ENCODE data around the gene NUDT3.

GRCh38 chr6:34275128-34275804 lies 117.2 kb downstream of the NUDT3 start:
- TF ChIP-seq, protein P1, sequence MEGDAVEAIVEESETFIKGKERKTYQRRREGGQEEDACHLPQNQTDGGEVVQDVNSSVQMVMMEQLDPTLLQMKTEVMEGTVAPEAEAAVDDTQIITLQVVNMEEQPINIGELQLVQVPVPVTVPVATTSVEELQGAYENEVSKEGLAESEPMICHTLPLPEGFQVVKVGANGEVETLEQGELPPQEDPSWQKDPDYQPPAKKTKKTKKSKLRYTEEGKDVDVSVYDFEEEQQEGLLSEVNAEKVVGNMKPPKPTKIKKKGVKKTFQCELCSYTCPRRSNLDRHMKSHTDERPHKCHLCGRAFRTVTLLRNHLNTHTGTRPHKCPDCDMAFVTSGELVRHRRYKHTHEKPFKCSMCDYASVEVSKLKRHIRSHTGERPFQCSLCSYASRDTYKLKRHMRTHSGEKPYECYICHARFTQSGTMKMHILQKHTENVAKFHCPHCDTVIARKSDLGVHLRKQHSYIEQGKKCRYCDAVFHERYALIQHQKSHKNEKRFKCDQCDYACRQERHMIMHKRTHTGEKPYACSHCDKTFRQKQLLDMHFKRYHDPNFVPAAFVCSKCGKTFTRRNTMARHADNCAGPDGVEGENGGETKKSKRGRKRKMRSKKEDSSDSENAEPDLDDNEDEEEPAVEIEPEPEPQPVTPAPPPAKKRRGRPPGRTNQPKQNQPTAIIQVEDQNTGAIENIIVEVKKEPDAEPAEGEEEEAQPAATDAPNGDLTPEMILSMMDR (IDR thresholded peaks at IDR 0.05), result no peak
- no peak for TF ChIP-seq POLR2A (IDR thresholded peaks at IDR 0.05)
- TF ChIP-seq POLR2AphosphoS5 (IDR thresholded peaks at IDR 0.05), result no peak

All from gastroesophageal sphincter (tissue), 3 donors.